CD4-positive, alpha-beta memory T cell (primary cell): ENCODE measurements around the gene NEUROD6. TPM values are rescaled to one million over a fixed set of nuclear protein-coding genes. Genes with fewer than 3 reads are reported as not detected.

Experiments used
- CTCF ChIA-PET: fragments of 350-600 bp; sonication (Branson Sonifier 250); formaldehyde crosslinking; loops from one replicate; lab custom pipeline; 2021; ENCODE audit warnings: inconsistent platforms; ENCODE audit not compliant: partially characterized antibody; lab: Charles Lee
- POLR2A ChIA-PET: fragments of 350-600 bp; sonication (Branson Sonifier 250); formaldehyde crosslinking; loops from one replicate; lab custom pipeline; 2021; ENCODE audit not compliant: partially characterized antibody; lab: Charles Lee
- DNase-seq, 5 donors: peaks; one replicate each; pipeline versions ENCODE4 v3.0.0 to v3.0.0-alpha.2; 2020 to 2022; ENCODE audit warnings: mixed read lengths in 1 of 5
- H3K27ac ChIP-seq: one replicate; pipeline ENCODE4 v1.7.0; 2013; ENCODE audit warnings: low read depth, low read length
- H3K27me3 ChIP-seq: 2 replicates; pipeline ENCODE4 v1.7.0; 2013; ENCODE audit warnings: mild to moderate bottlenecking, low read length, moderate library complexity; ENCODE audit not compliant: insufficient read depth
- H3K36me3 ChIP-seq: 2 replicates; pipeline ENCODE4 v1.7.0; 2013; ENCODE audit warnings: mild to moderate bottlenecking, low read length, moderate library complexity; ENCODE audit not compliant: insufficient read depth
- H3K4me1 ChIP-seq: 2 replicates; pipeline ENCODE4 v1.7.0; 2013; ENCODE audit warnings: mild to moderate bottlenecking, low read length, moderate library complexity; ENCODE audit not compliant: insufficient read depth
- H3K4me3 ChIP-seq, 2 donors: one replicate each; pipeline ENCODE4 v1.7.0; 2013; ENCODE audit warnings: low read length in 2 of 2, mild to moderate bottlenecking in 1 of 2
- H3K9me3 ChIP-seq, 2 donors: one replicate each; pipeline ENCODE4 v1.7.0; 2013; ENCODE audit warnings: low read length in 2 of 2, control low read depth in 1 of 2; ENCODE audit not compliant: control insufficient read depth in 1 of 2
- H3K27ac Mint-ChIP-seq, 7 donors: one replicate each; pipeline ENCODE4 v1.8.0; 2020 to 2021; ENCODE audit warnings: mixed read lengths in 7 of 7, mild to moderate bottlenecking in 6 of 7, inconsistent platforms in 3 of 7, moderate library complexity in 3 of 7
- H3K27me3 Mint-ChIP-seq, 2 donors: one replicate each; pipeline ENCODE4 v1.8.0; 2020 to 2021; ENCODE audit warnings: mixed read lengths in 2 of 2
- H3K36me3 Mint-ChIP-seq, 2 donors: one replicate each; pipeline ENCODE4 v1.8.0; 2020 to 2021; ENCODE audit warnings: mixed read lengths in 2 of 2, inconsistent platforms in 1 of 2, mild to moderate bottlenecking in 1 of 2
- H3K4me1 Mint-ChIP-seq, 4 donors: one replicate each; pipeline ENCODE4 v1.8.0; 2020 to 2021; ENCODE audit warnings: mixed read lengths in 4 of 4, mild to moderate bottlenecking in 1 of 4
- H3K4me3 Mint-ChIP-seq, 8 donors: one replicate each; pipeline ENCODE4 v1.8.0; 2020 to 2021; ENCODE audit warnings: mixed read lengths in 8 of 8, mild to moderate bottlenecking in 7 of 8, moderate library complexity in 6 of 8, inconsistent platforms in 3 of 8
- H3K9me3 Mint-ChIP-seq, 8 donors: one replicate each; pipeline ENCODE4 v1.8.0; 2020 to 2021; ENCODE audit warnings: mixed read lengths in 8 of 8, mild to moderate bottlenecking in 5 of 8, inconsistent platforms in 3 of 8, moderate library complexity in 1 of 8
- intact Hi-C: fragments of 100-400 bp; cut with micrococcal nuclease; formaldehyde crosslinking; loops from one replicate; pipeline ENCODE4 v1.15.1; 2023
- polyA plus RNA-seq, 2 donors: library from polyadenylated mRNA; unstranded; fragments of 300-500 nt; fragmentation: Illumina TruSeq; gene quantifications; one replicate each; pipeline ENCODE4 v1.2.3, GENCODE V29; 2021
- total RNA-seq, 2 experiments: library from RNA; stranded (reverse); gene quantifications; one replicate each; pipeline ENCODE4 v1.2.3, GENCODE V29; 2021

The NEUROD6 gene
- total and polyA plus RNA-seq, 4 experiments from 2014 or later, result not detected

DNA sequence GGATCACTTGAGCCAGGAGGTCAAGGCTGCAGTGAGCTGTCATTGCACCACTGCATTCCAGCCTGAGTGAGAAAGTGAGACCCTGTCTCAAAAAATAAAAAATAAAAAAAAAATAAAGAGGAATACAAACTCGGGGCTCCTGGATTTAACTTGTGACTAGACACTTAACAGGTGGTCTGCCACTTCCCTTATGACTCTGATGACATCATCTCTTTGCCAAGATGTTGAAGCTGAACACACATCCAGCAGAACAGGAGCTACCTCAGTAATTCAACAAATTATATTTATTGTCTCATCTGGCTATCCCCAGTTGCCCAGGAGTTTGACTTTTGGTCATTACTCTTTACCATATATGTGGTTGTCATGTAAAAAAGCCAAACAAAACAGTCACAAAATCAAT, 35.3 kb downstream of the NEUROD6 start:
- H3K27ac Mint-ChIP-seq, result no peak overlapping the region
- peaks cover 0 to 5% (median 0%) of the 10 kb centered on the region in 8 donors for H3K9me3 Mint-ChIP-seq
- Histone ChIP-seq H3K27ac (no peak overlapping the region), H3K4me1 (no peaks in the 10 kb centered on the region), H3K4me3 (no peak overlapping the region), H3K27me3 (no peaks in the 10 kb centered on the region), H3K36me3 (no peaks in the 10 kb centered on the region), H3K9me3 (no peaks in the 10 kb centered on the region)
- ChIA-PET CTCF (no interaction called here), POLR2A (no interaction called here)
- intact Hi-C loops, result no loop called here
- no peaks in the 10 kb centered on the region for H3K36me3 Mint-ChIP-seq
- no peaks in the 10 kb centered on the region for H3K27me3 Mint-ChIP-seq
- no peak overlapping the region for H3K4me3 Mint-ChIP-seq
- no peak for DNase-seq
- no peaks in the 10 kb centered on the region for H3K4me1 Mint-ChIP-seq

DNA sequence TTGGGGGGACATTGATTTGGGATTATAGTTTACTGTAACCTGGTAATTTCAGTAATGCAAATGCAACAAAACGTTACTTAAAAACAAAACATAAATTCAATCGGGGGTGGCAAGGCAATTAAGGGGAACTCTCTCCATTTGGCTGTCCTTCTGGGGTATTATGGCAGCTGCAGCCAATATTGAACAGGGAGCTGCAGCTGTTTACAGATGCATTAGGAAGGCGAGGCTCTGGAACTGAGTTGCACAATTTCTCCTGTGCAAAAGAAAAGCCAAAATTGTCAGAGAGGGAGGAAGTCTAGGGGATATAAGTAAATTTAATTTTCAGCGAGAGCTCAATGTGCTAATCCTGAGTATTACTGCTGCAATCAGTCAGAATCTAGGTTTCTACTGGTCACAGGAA, 36.1 kb downstream of the NEUROD6 start:
- CTCF ChIA-PET, result no interaction called here
- H3K27me3 Mint-ChIP-seq, result no peaks in the 10 kb centered on the region
- no peak overlapping the region for H3K4me3 Mint-ChIP-seq
- POLR2A ChIA-PET, result no interaction called here
- no peaks in the 10 kb centered on the region for H3K27me3 ChIP-seq
- intact Hi-C loops, result no loop called here
- no peaks in the 10 kb centered on the region for H3K4me1 ChIP-seq
- H3K27ac ChIP-seq, result no peak overlapping the region
- H3K36me3 Mint-ChIP-seq, result no peaks in the 10 kb centered on the region
- H3K27ac Mint-ChIP-seq, result no peak overlapping the region
- H3K9me3 ChIP-seq, result no peaks in the 10 kb centered on the region
- no peaks in the 10 kb centered on the region for H3K4me1 Mint-ChIP-seq
- no peaks in the 10 kb centered on the region for H3K36me3 ChIP-seq
- DNase-seq, result no peak
- H3K9me3 Mint-ChIP-seq, result peaks cover 0 to 5% (median 0%) of the 10 kb centered on the region in 8 donors
- no peak overlapping the region for H3K4me3 ChIP-seq

DNA sequence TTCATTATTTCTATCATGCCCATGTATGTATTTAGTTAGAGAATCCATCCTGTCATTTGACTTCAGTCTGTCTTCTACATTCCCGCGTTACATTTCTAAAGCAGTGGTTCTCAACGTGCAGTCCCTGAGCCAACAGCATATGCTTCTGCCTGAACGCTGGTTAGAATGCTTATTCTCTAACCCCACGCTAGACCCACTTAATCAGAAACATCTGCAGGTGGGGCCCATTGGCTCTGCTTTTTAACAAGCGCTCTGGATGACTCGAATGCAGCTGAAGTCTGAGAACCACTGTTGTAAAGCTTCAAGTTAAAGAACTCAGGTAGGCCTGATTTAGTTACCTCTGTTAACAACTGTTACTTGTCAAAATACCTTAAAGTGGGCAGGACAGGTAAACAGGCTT, 38.2 kb downstream of the NEUROD6 start:
- CTCF ChIA-PET, result no interaction called here
- Histone ChIP-seq H3K4me1 (no peaks in the 10 kb centered on the region), H3K36me3 (no peaks in the 10 kb centered on the region), H3K9me3 (no peaks in the 10 kb centered on the region), H3K4me3 (no peak overlapping the region), H3K27ac (no peak overlapping the region), H3K27me3 (no peaks in the 10 kb centered on the region)
- POLR2A ChIA-PET, result no interaction called here
- no peak overlapping the region for H3K27ac Mint-ChIP-seq
- no peaks in the 10 kb centered on the region for H3K4me1 Mint-ChIP-seq
- H3K9me3 Mint-ChIP-seq, result peaks cover 0 to 5% (median 0%) of the 10 kb centered on the region in 8 donors
- H3K27me3 Mint-ChIP-seq, result no peaks in the 10 kb centered on the region
- DNase-seq, result no peak
- no peak overlapping the region for H3K4me3 Mint-ChIP-seq
- intact Hi-C loops, result no loop called here
- H3K36me3 Mint-ChIP-seq, result no peaks in the 10 kb centered on the region

DNA sequence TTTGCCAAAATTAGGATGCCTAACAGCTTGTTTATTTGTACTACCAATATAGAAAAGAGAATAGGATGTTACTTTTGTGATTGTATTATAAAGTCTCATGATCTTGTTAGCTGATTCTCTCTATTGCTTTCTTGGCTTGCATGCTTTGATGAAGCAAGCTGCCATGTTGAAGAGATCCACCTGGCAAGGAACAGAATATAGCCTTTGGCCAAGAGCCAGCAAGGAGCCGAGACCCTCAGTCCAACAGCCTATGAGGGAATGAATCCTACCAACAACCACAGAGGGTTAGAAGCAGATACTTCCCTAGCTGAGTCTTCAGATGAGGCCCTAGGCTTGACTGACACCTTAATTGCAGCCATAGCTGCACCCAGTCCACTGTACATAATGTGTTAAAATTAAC, 41.2 kb downstream of the NEUROD6 start:
- no peaks in the 10 kb centered on the region for H3K36me3 ChIP-seq
- ChIA-PET CTCF (no interaction called here), POLR2A (no interaction called here)
- intact Hi-C loops, result no loop called here
- Mint-ChIP-seq H3K4me3 (no peak overlapping the region), H3K27me3 (no peaks in the 10 kb centered on the region), H3K9me3 (peaks cover 0 to 5% (median 0%) of the 10 kb centered on the region in 8 donors), H3K27ac (no peak overlapping the region), H3K36me3 (no peaks in the 10 kb centered on the region), H3K4me1 (no peaks in the 10 kb centered on the region)
- no peak overlapping the region for H3K27ac ChIP-seq
- H3K4me3 ChIP-seq, result no peak overlapping the region
- no peaks in the 10 kb centered on the region for H3K27me3 ChIP-seq
- no peaks in the 10 kb centered on the region for H3K9me3 ChIP-seq
- no peaks in the 10 kb centered on the region for H3K4me1 ChIP-seq
- no peak for DNase-seq

DNA sequence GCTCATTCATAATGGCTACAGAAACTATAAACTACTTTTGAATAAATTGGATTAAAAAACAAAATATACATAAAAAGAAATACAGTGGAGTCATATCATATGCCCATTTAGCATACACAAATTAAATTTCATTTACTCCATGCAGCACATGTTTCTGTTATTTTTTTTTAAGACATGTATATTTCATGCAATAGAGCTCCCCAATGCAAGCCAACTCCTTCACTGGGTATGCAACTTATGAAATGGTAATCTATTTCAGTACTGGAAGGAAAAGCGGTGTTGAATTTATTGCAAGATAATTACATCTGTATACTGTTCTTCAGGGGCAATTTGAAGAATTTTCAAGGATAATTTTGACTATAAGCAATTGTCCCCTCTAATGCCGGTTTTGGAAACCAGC, 49.9 kb downstream of the NEUROD6 start:
- no peaks in the 10 kb centered on the region for H3K36me3 Mint-ChIP-seq
- H3K27ac ChIP-seq, result no peak overlapping the region

More for the DNA sequence above, 49.9 kb downstream of the NEUROD6 start:
- H3K27ac Mint-ChIP-seq, result no peak overlapping the region
- Histone ChIP-seq H3K4me3 (no peak overlapping the region), H3K9me3 (no peaks in the 10 kb centered on the region), H3K4me1 (no peaks in the 10 kb centered on the region), H3K36me3 (no peaks in the 10 kb centered on the region), H3K27me3 (no peaks in the 10 kb centered on the region)
- ChIA-PET POLR2A (no interaction called here), CTCF (no interaction called here)
- intact Hi-C loops, result no loop called here
- no peaks in the 10 kb centered on the region for H3K27me3 Mint-ChIP-seq
- DNase-seq, result no peak
- H3K4me3 Mint-ChIP-seq, result no peak overlapping the region
- H3K9me3 Mint-ChIP-seq, result peaks cover 0 to 7% (median 2%) of the 10 kb centered on the region in 8 donors
- H3K4me1 Mint-ChIP-seq, result no peaks in the 10 kb centered on the region

Other genes starting within 250 kb of the NEUROD6 start
- gene ITPRID1, start 173.4 kb upstream of the NEUROD6 start, total RNA-seq, result not detected
- gene ITPRID1, start 173.4 kb upstream of the NEUROD6 start, polyA plus RNA-seq, result not detected